ENCODE data around the gene LRRC45. TPM values are rescaled to one million over a fixed set of nuclear protein-coding genes. Genes with fewer than 3 reads are reported as not detected.

The LRRC45 gene
- total and polyA plus RNA-seq, 2 donors (not counting 3 experiments of a cell fraction or from before 2014, with no cell fraction given) = 7.6 to 22.9 TPM

GRCh38 chr17:82007228-82007494, 15.9 kb upstream of the LRRC45 start:
- no peak overlapping the region for H3K9ac ChIP-seq (replicated peaks; ENCODE audit: extremely low read depth, insufficient read depth, low read length)
- ChIA-PET CTCF (no interaction called here), POLR2A (no interaction called here)
- no peak overlapping the region for H2AFZ ChIP-seq (ENCODE audit: low read depth, low read length)
- no peaks in the 10 kb centered on the region for H4K20me1 ChIP-seq (replicated peaks; ENCODE audit: control insufficient read depth, extremely low read depth, insufficient read depth, low read length)
- no peak overlapping the region for H3K4me3 ChIP-seq (replicated peaks in 1 of 3; ENCODE audit: insufficient read depth in 1 of 3, low read depth in 1 of 3, low read length in 3 of 3)
- peaks cover 13% of the 10 kb centered on the region for H3K4me1 ChIP-seq (ENCODE audit: control insufficient read depth, extremely low read depth, insufficient read depth, low read length)
- no TSS peak for BruUV-seq (replicated peaks)
- DNase-seq (ENCODE audit: low read depth, low spot score) = no peak
- FAIRE-seq = no peak
- no peak overlapping the region for H3K4me2 ChIP-seq (ENCODE audit: insufficient read depth, low read length)
- H3K79me2 ChIP-seq (ENCODE audit: control insufficient read depth, insufficient read depth, low read length) = no peaks in the 10 kb centered on the region
- no peak overlapping the region for H3K27ac ChIP-seq (ENCODE audit: insufficient read depth, low read depth, low read length)
- no peaks in the 10 kb centered on the region for H3K9me3 ChIP-seq (replicated peaks; ENCODE audit: control insufficient read depth, insufficient read depth, low read length)
- no peaks in the 10 kb centered on the region for H3K36me3 ChIP-seq (ENCODE audit: control insufficient read depth in 2 of 2, extremely low read depth in 1 of 2, insufficient read depth in 2 of 2, low read length in 2 of 2)
- dilution Hi-C loops (cut with MboI; ENCODE audit: extremely low pct_ligation_motif_present, low sequenced_read_pairs) (no loop called here), intact Hi-C loops (cut with micrococcal nuclease) (no loop called here)
- no peaks in the 10 kb centered on the region for H3K9me1 ChIP-seq (replicated peaks; ENCODE audit: control insufficient read depth, extremely low read depth, insufficient read depth, low read length)
- H3K27me3 ChIP-seq (ENCODE audit: control insufficient read depth in 2 of 2, insufficient read depth in 2 of 2, low read length in 2 of 2) = no peaks in the 10 kb centered on the region
- TF ChIP-seq, protein P1, sequence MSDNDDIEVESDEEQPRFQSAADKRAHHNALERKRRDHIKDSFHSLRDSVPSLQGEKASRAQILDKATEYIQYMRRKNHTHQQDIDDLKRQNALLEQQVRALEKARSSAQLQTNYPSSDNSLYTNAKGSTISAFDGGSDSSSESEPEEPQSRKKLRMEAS (IDR thresholded peaks at IDR 0.05; ENCODE audit: insufficient read depth, insufficient read length) = no peak
- TF ChIP-seq MYC (IDR thresholded peaks at IDR 0.05; ENCODE audit: low read depth, low read length) (no peak), FOS (IDR thresholded peaks at IDR 0.05; ENCODE audit: borderline replicate concordance, insufficient read depth, low read length) (no peak), POLR2A (IDR thresholded peaks at IDR 0.05; ENCODE audit: low read depth, low read length) (no peak), CTCF (IDR thresholded peaks at IDR 0.05; ENCODE audit: extremely low read depth in 1 of 2, insufficient read depth in 1 of 2, low read depth in 1 of 2, low read length in 2 of 2) (no peak), GATA2 (IDR thresholded peaks at IDR 0.05; ENCODE audit: insufficient read depth, insufficient read length, low read depth, low read length) (no peak), POLR2AphosphoS5 (IDR thresholded peaks at IDR 0.05; ENCODE audit: insufficient read depth, low read depth, low read length) (no peak), JUN (IDR thresholded peaks at IDR 0.05; ENCODE audit: borderline replicate concordance, insufficient read depth, insufficient read length, low read depth) (no peak), EZH2 (IDR thresholded peaks at IDR 0.05; ENCODE audit: borderline replicate concordance, low read depth, low read length, severe bottlenecking) (no peak)

Measured in endothelial cell of umbilical vein (primary cell).